Stimulated activated CD4-positive, alpha-beta T cell treated with anti-CD3 and anti-CD28 coated beads, Interleukin-1b, Interleukin-23, amount 100 ng/mL, for 24 hours (primary cell): ENCODE data around the gene STIMATE.

ENCODE experiments used
- DNase-seq, 4 experiments: peaks; one replicate each; pipeline ENCODE4 v3.0.0-alpha.2; 2020; ENCODE audit warnings: low read depth in 4 of 4, low spot score in 1 of 4

STIMATE gene

DNA sequence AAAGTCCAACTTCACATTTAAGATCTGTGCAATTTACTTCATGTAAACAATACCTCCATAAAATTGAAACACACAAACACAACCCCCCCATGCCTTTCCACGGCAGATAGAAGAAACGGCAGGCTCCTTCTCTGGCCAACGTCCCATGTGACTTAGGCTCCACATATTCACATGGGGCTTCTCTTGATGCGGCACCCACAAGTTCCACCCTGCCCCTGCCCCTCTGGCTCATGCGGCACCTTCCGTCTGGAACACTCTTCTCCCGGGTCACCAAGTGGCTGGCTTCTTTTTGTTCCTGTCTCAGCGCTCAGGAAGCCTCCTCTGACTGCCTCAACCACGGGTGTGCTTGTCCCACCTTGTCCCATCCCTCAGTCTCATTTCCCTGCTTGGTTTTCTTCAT lies 25.6 kb downstream of the STIMATE start:
- DNase-seq, result no peak

DNA sequence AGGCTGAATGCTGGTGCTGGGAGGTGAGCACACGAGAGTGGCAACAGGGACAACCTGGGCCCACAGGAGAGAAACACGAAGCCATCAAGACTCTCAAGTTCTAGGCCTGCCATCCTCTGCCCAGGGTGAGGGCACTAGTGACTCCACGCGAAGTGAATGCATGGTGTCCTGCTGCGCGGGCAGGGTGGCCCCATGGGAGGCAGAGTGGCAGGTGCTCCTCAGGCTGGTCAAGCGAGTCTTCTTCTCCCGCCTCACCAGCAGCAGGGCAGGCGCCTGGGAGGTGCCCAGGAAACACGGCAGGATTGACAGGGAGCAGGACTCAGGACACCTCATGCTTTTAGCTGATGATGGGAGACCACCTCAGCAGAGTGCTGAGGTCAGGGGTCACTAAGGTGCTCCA lies 26.9 kb downstream of the STIMATE start:
- no peak for DNase-seq

DNA sequence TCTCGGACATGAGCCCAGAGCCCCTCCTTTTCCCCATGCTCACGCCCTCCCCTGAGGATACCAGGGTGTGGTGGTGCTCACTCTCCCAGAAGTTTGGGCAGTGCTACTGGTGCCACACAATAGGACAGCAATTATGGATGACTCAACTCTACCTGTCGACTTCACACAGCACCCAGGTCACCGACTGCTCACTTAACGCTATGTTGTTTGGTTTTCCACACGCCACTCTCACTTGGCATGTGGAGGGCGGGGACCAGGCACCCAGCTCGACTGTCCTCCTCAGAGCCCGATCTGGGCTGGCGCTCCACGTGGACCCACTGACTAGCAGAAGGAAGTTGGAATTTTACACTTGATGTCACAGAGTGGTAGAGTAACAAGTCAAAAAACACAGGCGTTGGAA lies 30.9 kb downstream of the STIMATE start:
- DNase-seq, result no peak

DNA sequence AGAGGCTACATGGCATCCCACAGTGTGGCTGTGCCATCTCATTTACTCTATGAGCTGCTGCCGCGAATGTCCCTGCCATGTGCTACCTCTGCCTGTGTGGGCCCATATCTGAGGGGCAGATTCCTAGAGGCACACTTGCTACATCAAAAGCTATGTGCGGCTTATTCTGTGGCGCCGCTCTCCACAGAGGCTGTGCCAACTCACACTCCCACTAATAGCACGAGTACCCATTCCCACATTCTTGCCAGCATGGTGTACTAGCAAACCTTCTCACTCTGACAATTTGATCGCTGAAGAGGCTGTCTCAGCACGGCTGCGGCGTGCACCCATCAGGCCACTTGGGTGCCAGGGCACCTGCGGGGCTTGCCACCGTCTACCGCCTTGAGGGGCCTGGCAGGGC lies 31.4 kb downstream of the STIMATE start:
- no peak for DNase-seq

DNA sequence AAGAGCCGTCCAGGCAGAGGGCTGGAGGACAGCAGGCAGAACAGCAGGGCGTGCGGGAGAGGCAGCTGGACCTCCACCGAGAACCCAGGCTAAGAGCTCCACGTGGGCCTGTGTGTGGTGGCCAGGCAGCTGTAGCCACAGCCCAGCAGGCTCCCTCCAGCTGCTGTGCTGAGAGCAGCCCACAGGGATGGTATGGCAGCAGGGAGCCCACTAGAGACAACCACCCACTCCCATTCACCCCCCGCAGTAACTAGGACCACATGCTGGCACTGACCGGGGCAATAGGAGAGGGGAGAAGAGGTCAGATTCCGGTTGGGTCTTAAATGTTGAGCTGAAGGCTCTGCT lies 37.0 kb downstream of the STIMATE start:
- no peak for DNase-seq

DNA sequence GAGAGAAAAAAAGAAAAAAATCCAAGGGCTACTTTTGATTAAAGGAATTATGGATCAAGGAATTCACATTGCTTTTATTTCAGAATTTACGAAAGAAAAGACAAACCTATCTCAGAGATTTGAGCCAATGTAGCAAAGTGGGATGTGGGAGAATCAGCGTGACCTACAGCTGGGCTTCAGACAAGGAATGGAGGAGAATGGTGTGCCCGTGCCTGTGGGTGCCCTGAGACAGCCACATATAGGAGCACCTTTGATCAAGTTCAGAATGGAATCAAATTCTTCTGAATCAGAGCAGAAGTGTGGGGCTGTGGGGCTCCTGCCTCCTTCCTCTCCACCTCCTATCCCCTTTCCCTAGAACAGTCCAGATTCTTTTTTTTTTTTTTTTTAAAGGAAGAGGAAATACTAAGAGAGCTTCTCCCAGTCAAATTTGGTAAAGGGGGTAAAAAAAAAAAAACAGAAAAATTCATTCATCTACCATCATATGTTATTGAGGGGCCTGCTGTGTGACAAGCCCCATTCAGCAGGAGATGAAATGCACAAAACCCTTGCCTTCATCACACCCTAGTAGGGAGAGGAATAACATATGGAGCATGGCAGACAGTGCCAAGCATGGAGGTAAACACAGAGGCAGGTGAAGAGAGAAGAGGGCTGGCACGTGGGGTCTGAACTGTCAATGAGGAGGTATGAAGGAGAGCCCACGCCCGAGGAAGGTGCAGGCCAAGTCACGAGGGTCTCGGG lies 37.5 kb downstream of the STIMATE start:
- no peak for DNase-seq

DNA sequence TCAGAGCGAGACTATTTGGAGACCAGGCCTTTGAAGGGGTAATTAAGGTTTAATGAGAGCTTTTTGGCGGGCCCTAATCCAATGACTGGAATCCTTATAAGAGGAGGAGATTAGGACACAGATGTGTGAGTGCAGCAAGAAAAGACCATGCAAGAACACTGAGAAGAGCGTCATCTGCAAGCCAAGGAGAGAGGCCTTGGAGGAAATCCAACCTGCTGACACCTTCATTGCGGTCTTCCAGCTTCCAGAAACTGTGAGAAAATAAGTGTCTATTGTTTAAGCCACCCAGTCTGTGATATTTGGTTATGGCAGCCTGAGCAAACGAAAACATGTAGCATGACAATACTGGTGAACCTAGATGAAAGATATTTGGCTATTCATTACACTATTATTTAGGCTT lies 39.5 kb downstream of the STIMATE start:
- DNase-seq, result no peak

DNA sequence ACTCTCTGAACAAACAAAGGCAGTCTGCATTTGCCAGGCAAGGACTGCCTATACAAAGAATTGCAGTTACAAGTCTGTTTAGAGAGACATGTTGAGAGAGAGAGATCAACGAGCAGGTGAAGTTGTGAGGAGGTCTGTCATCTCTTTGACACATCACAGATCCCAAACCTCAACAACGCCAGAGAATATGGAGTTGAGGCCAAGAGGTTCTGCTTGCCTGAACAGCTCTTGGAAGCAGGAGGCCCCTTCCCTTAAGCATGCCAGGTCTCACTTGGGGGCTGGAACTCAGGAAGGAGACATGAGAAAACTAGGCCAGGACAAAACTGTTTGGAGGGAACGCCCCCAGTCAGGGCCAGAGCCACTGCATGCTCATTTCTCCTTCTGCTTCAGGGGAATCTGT lies 40.2 kb downstream of the STIMATE start:
- no peak for DNase-seq

DNA sequence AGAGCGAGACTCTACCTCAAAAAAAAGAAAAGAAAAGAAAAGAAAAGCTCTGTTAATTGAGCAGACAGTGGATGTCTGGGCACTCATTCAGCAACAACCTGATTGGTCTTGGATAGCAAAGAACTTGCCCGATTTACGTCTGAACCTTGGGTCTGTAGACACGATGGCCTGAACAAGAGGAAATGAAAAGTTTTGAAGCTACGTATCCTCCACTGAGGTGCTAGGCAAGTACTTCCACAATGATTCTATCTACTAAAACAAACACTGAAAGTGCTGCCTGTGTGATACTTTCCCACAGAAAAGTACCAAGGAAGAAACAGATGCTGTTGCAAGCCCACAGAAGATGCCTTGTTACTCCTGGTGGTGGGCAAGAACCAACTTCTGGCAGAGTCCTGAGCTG lies 40.7 kb downstream of the STIMATE start:
- no peak for DNase-seq

DNA sequence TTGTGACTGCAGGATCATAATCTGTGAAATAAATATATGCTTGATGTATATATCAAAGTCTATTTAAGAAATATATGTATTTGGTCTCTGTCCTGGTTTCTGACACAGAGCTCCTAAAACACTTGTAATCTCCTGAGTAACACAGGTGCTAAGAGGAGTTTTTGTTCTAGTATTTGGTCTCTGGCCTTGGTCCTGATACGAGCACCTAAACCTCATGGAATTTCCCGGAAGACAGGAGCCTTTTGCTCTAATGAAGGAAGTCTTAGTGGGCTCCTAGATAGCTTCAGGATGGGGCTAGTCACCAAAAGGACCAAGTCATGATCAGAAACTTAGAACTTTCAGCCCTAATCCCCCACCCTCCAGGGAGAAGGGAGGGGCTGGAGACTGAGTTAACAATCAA lies 43.3 kb downstream of the STIMATE start:
- no peak for DNase-seq

DNA sequence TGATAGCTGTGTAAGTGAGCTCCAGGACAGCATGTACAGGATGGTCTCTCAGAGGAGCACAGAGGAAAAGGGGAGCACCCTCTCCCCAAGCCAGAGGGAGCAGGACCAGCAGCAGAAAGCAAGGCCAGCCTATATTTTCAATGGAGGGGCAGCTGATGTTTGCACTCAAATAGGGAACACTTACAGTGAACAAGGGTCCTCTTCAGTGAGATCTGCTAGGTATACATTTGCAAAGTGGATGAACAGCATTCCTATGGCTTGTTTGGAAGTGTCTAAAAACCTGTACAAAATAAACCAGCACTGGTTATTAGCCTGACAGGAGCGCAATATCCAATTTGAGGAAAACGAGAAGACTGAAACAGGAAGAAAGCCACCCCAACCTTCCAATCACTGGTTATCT lies 44.9 kb downstream of the STIMATE start:
- no peak for DNase-seq

DNA sequence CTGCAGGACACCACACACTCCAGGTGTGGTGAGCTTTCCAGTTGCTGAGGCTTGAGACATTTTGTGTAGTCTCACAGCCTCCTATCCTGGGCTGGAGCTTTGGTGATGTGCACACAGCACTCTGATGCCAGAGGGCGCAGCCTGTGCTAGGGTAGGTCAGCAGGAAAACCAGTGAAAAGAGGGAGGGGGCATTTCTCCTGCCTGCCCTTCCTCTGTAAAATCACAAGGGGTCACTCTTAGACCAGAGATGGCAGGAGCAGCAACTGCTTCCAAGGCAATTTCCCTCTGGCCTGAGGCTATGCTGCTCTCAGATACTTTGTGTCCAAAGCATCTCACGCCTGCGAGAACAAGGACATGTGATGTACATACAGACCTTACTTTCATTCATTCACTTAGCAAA lies 46.0 kb downstream of the STIMATE start:
- DNase-seq, result no peak

DNA sequence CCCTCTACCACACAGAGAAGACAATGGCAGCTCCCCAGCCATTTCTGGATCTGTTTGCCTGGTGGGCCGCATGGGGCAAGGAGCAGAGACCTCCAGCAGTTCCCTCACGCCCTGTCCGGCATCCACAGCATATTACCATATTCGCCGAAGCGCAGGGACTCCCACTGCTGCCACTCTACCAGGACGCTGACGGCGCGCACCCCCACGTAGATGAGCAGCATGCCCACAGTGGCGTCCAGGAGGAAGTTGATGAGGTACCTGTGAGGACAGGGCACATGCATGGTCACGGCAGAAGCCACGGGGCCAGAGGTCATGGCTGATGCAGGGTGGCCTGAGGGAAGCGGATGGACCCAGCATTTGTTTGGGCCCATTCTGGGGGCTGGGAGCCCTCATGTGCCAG lies 47.7 kb downstream of the STIMATE start:
- no peak for DNase-seq

DNA sequence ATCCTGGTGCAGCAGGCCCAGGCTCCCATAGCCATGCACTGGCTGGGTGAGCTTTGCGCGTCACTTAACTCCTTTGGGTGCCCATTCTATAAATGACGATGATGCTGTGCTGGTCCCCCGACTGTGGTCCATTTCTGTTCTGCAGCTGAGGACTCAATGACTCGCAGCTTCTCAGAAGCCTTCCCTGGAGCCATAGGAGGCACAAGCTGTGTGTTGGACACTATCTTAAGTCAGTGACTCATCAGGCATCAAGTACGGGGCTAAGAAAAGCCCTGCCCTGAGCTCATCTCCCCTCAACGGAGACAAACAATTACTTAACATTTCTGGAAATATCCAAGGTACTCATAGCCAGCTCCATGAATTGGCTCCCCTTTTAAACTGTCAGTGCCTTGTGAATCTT lies 48.7 kb downstream of the STIMATE start:
- no peak for DNase-seq

DNA sequence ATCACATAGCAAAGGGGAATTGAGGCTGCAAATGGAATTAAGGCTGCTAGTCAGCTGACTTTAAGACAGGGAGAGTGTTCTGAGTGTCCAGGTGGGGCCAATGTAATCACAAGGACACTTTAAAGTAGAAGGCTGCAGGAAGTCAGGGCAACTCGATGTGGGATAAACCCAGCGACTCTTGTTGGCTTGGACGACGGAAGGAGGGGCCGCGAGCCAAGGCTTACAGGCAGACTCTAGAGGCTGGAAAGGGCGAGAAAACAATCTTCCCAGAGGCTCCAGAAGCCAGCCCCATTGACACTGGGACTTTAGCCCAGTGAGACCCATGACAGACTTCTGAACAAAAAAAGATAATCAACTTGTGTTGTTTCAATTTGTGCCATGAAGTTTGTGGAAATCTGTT lies 49.6 kb downstream of the STIMATE start:
- DNase-seq, result no peak

DNA sequence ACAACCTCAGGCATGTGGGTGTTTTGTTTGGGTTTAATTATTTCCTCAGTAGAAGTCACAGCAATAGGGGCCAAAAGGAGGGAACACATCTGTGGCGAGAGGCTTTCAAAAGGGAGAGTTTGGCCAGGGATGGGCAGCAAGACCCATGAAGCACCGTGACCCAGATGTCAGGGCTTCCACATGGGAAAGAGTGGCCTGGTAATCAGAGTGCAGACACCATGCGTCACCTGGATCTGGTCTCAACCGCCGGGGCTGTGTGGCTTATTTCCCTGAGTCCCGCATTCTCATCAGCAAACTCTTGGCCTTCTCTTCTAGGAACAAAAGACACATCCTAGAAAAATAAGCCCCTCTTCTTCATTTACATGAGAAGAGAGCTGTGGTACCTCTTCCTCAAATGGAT lies 50.1 kb downstream of the STIMATE start:
- DNase-seq, result no peak

DNA sequence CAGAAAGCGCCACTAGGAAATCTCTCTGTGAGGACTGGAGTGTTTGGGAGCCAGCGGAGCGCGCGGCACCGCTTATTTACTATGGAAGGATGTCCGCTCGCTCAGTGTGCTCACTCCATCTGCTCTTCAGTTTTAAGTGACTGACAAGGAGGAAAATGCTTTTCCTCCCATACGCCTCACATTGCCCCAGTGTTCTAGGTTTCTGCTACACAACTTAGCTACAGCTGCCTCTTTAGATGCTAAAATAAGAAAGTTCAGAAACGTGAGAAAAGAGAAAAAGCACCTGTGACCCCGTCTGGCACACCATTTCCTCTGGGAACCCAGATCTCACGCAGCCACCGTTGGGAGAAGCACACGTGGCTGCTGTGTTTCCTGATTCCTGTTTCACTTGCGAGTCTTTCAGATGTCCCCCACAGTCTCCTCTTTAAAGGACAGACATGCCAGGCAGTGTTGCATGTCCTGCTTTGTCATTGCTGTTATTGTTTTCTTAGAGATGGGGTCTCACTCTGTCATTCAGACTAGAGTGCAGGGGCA lies 50.8 kb downstream of the STIMATE start:
- DNase-seq, result no peak

DNA sequence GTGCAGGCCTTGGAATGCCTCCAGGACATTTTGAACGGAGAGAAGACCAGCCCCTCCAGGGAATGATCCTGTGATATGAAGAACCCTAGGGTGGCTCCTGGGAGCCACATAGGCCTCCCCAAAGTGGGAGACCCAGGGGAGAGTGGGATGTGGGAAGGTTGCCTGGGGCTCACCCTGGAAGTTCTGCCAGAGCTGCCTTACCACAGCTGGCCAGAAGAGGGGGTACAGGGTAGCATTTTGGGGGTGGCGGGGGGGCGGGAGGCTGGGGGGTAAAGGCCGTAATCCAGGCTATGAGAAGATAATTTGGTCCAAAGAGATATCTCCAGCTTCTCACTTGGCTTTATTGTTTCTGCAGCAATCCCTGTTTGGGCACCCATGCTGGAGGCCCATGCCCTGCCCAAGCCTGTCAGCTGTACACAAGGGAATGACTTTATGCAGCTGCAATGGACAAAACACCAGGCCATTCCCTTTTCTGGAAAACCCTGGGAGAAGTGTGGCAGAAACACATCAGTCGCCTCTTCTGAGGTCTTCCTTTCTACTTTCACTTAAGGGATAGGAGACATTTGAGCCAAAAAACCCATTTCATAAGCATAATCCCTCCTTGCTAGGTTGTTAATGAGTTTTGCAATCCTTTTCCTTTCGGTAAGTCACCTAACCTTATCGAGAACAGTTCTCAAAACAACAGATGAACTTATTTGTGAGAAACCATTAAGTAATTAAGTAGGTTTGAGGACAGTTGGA lies 51.5 kb downstream of the STIMATE start:
- peak in 1 of 4 experiments; percentile 8 for DNase-seq

DNA sequence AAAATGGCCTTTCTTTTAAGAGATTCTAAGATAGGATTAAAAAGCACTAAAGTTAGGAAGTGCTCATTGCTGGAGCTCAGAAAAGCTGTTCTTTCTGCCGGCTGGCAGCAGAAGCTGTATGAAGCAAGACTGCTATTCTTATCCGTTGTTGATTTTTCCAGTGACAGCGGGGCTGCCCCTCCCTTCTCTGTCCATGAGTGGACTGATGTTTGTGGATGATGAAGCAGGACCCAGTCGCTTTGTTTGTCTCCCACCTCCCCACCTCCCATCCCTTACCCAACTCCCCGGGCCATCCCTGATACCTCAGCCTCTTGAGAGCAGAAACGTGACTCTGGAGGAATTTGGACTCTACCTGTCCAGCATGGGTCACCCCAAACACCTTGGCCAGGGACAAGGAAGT lies 52.2 kb downstream of the STIMATE start:
- DNase-seq, result no peak

DNA sequence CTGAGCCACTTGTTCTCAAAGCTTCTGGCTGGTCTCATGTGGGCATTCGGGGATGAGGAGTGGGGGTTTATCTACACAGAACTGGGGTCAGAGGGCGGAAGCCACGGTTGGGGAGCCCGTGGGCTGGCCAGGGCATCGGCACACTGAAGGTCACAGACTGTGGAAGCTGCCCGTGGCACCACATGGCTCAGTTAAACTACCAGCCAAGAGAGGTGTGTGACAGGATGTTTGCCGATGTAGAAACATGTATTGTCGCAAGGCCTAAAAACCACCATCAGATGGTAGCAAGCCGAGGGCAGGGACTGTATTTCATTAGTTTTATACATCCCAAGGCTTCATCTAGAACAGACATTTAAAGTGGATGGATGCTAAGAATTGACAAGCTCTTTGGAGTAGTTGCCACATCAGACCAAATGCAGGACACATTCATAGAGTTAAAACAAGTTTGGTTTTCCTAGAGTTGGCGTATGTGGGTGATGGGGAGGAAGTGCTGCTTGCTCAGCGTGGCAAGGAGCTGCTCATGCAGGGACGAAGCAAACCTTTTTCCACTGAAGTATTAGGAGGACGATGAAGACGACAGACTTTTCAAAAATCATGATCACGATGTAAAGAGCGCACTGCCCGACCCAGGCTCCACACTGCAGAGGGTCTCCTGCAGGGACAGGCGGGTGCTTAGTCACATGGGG lies 52.9 kb downstream of the STIMATE start:
- DNase-seq, result no peak

DNA sequence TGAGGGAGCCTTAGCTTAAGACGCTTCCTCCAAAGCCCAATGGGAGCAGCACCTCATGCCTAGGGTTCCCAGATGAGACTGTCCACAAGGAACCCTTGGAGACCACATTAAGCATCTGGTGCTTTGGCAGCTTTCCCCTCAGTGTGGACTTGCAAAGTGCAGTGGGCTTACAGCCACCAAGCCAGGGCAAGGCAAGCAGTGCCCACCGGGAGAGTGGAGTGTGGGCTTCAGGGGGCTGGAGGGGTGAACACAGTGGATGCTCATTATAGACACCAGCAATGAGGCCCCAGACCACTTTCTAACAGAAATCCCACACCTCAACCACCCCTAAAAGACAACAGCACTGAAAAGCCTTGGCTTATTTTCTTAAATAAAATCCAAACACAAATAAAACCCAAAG lies 53.5 kb downstream of the STIMATE start:
- no peak for DNase-seq
